K562 (cell line): ENCODE measurements around the gene HEMGN. TPM values are rescaled to one million over a fixed set of nuclear protein-coding genes. Genes with fewer than 3 reads are reported as not detected.

Experiments used
- ARHGAP35 ChIP-seq: fragments of 450-650 bp; IDR thresholded peaks from 2 replicates; pipeline ENCODE4 v1.6.1; 2018; ENCODE audit not compliant: partially characterized antibody
- KLF16 ChIP-seq: IDR thresholded peaks from 2 replicates; pipeline ENCODE4 v1.6.1; 2016; ENCODE audit warnings: antibody characterized with exemption
- PYGO2 ChIP-seq: fragments of 450-650 bp; IDR thresholded peaks from 2 replicates; pipeline ENCODE4 v1.6.1; 2016; ENCODE audit warnings: mild to moderate bottlenecking, missing genetic modification characterization, moderate library complexity, missing compliant biosample characterization
- SAP30 ChIP-seq: fragments of 200-600 bp; sonication (generic); IDR thresholded peaks from 2 replicates; pipeline ENCODE4 v1.6.1; 2012; ENCODE audit warnings: borderline replicate concordance, low read depth, mild to moderate bottlenecking, moderate library complexity, low read length, control low read depth, inconsistent platforms; ENCODE audit not compliant: insufficient read depth, poor library complexity, severe bottlenecking
- THRB ChIP-seq: fragments of 450-650 bp; formaldehyde crosslinking; conservative IDR thresholded peaks from 2 replicates; pipeline ENCODE4 v1.4.0; 2022; ENCODE audit warnings: mild to moderate bottlenecking, missing genetic modification characterization
- U2AF2 ChIP-seq: fragments of 200-400 bp; formaldehyde crosslinking; optimal IDR thresholded peaks from 2 replicates; pipeline ENCODE3; 2017; ENCODE audit warnings: low read depth, mild to moderate bottlenecking, low read length
- ZC3H8 ChIP-seq: fragments of 450-650 bp; IDR thresholded peaks from 2 replicates; pipeline ENCODE4 v1.6.1; 2017
- polyA plus RNA-seq, 8 experiments: library from polyadenylated mRNA; depleted of rRNA in 4 of 8; stranded (reverse) in 5 of 8; unstranded in 3 of 8; fragments of >200 nt; fragmentation: Nextera tagmentation in 2 of 8; fragmentation: Illumina TruSeq in 1 of 8; extraction: Ambion mirVana in 2 of 8; extraction: Trizol in 1 of 8; gene quantifications; 2 replicates each; pipeline versions ENCODE4 v1.2.1 to v1.2.3, GENCODE V29; 2011 to 2014; ENCODE audit warnings: inconsistent platforms in 1 of 8, missing spikeins in 1 of 8
- total RNA-seq, 7 experiments: library from RNA; depleted of rRNA in 6 of 7; stranded (reverse); fragments of >200 nt in 6 of 7; fragmentation: Illumina TruSeq in 2 of 7; extraction: Trizol in 2 of 7; gene quantifications; 2 replicates each; pipeline versions ENCODE4 v1.2.1 to v1.2.3, GENCODE V29; 2011 to 2021; ENCODE audit warnings: low replicate concordance in 1 of 7
- TF ChIP-seq, protein P1 (sequence below): sonication (generic); formaldehyde crosslinking; IDR thresholded peaks from 2 replicates; pipeline ENCODE4 v1.8.1; 2023; ENCODE audit warnings: missing genetic modification reagents, mild to moderate bottlenecking, borderline replicate concordance
- TF ChIP-seq, protein P2 (sequence below), 2 experiments: fragments of 150-350 bp in 1 of 2; IDR thresholded peaks; 2 replicates each; pipeline ENCODE4 v1.6.1; 2012 to 2016; ENCODE audit warnings: low read depth in 2 of 2, low read length in 2 of 2, mild to moderate bottlenecking in 1 of 2, moderate library complexity in 1 of 2

Gene HEMGN
- total and polyA plus RNA-seq, 9 of the 15 experiments (the other 6 are each of a cell fraction or from before 2014, with no cell fraction given), result 56.3 to 258 (median 137) TPM

- TF ChIP-seq, protein P1, sequence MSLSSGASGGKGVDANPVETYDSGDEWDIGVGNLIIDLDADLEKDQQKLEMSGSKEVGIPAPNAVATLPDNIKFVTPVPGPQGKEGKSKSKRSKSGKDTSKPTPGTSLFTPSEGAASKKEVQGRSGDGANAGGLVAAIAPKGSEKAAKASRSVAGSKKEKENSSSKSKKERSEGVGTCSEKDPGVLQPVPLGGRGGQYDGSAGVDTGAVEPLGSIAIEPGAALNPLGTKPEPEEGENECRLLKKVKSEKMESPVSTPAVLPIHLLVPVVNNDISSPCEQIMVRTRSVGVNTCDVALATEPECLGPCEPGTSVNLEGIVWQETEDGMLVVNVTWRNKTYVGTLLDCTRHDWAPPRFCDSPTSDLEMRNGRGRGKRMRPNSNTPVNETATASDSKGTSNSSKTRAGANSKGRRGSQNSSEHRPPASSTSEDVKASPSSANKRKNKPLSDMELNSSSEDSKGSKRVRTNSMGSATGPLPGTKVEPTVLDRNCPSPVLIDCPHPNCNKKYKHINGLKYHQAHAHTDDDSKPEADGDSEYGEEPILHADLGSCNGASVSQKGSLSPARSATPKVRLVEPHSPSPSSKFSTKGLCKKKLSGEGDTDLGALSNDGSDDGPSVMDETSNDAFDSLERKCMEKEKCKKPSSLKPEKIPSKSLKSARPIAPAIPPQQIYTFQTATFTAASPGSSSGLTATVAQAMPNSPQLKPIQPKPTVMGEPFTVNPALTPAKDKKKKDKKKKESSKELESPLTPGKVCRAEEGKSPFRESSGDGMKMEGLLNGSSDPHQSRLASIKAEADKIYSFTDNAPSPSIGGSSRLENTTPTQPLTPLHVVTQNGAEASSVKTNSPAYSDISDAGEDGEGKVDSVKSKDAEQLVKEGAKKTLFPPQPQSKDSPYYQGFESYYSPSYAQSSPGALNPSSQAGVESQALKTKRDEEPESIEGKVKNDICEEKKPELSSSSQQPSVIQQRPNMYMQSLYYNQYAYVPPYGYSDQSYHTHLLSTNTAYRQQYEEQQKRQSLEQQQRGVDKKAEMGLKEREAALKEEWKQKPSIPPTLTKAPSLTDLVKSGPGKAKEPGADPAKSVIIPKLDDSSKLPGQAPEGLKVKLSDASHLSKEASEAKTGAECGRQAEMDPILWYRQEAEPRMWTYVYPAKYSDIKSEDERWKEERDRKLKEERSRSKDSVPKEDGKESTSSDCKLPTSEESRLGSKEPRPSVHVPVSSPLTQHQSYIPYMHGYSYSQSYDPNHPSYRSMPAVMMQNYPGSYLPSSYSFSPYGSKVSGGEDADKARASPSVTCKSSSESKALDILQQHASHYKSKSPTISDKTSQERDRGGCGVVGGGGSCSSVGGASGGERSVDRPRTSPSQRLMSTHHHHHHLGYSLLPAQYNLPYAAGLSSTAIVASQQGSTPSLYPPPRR, result no peak
- TF ChIP-seq ARHGAP35 (no peak), THRB (CRISPR knock-in tag) (no peak; the same call in 1 of the 2 replicates), ZC3H8 (no peak), KLF16 (0 out of 2 replicates have a peak, but pooled peaks have one; percentile 24), SAP30 (peak; percentile 59), U2AF2 (no peak), PYGO2 (tag) (no peak)
- TF ChIP-seq, protein P2, sequence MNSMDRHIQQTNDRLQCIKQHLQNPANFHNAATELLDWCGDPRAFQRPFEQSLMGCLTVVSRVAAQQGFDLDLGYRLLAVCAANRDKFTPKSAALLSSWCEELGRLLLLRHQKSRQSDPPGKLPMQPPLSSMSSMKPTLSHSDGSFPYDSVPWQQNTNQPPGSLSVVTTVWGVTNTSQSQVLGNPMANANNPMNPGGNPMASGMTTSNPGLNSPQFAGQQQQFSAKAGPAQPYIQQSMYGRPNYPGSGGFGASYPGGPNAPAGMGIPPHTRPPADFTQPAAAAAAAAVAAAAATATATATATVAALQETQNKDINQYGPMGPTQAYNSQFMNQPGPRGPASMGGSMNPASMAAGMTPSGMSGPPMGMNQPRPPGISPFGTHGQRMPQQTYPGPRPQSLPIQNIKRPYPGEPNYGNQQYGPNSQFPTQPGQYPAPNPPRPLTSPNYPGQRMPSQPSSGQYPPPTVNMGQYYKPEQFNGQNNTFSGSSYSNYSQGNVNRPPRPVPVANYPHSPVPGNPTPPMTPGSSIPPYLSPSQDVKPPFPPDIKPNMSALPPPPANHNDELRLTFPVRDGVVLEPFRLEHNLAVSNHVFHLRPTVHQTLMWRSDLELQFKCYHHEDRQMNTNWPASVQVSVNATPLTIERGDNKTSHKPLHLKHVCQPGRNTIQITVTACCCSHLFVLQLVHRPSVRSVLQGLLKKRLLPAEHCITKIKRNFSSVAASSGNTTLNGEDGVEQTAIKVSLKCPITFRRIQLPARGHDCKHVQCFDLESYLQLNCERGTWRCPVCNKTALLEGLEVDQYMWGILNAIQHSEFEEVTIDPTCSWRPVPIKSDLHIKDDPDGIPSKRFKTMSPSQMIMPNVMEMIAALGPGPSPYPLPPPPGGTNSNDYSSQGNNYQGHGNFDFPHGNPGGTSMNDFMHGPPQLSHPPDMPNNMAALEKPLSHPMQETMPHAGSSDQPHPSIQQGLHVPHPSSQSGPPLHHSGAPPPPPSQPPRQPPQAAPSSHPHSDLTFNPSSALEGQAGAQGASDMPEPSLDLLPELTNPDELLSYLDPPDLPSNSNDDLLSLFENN (IDR thresholded peaks at IDR 0.05; ENCODE audit: low read depth in 2 of 2, low read length in 2 of 2), result no peak
These were observed 45.0 kb upstream of the HEMGN start, which contains the start of gene ANP32B (continued) for GRCh38 chr9:97982683-97983588.
